Prostate gland (tissue), 2 donors: Measurements from ENCODE around the gene WTAP. TPM values are rescaled to one million over a fixed set of nuclear protein-coding genes. Genes with fewer than 3 reads are reported as not detected.

Experiments used
- DNase-seq: peaks from one replicate; pipeline ENCODE4 v3.0.0-alpha.2; 2019; ENCODE audit warnings: low spot score
- H3K27ac ChIP-seq, 2 donors: fragments of 200-600 bp; sonication (generic); 2 replicates each; pipeline ENCODE4 v1.5.1; 2017 to 2019
- H3K27me3 ChIP-seq: fragments of 200-600 bp; sonication (generic); replicated peaks from 2 replicates; pipeline ENCODE4 v1.5.1; 2019; ENCODE audit not compliant: insufficient read depth
- H3K36me3 ChIP-seq, 2 donors: fragments of 200-600 bp; sonication (generic); 1 replicate in 1 of 2; 2 replicates in 1 of 2; pipeline versions ENCODE4 v1.5.1 to v1.8.1; 2017 to 2019
- H3K4me1 ChIP-seq: fragments of 200-600 bp; sonication (generic); replicated peaks from 2 replicates; pipeline ENCODE4 v1.5.1; 2019
- H3K4me3 ChIP-seq, 2 donors: fragments of 200-600 bp; sonication (generic); 2 replicates each; pipeline ENCODE4 v1.5.1; 2017 to 2019
- H3K9me3 ChIP-seq: fragments of 200-600 bp; sonication (generic); 2 replicates; pipeline ENCODE4 v1.5.1; 2017
- CTCF ChIP-seq, 4 experiments: fragments of 200-600 bp in 2 of 4; fragments of 450-650 bp in 2 of 4; sonication (generic) in 2 of 4; IDR thresholded peaks; 1 replicate in 3 of 4; 2 replicates in 1 of 4; pipeline ENCODE4 v1.5.1; 2016 to 2019; ENCODE audit warnings: antibody characterized with exemption in 4 of 4, mild to moderate bottlenecking in 2 of 4, moderate library complexity in 2 of 4
- POLR2A ChIP-seq: fragments of 450-650 bp; IDR thresholded peaks from one replicate; pipeline ENCODE4 v1.6.1; 2016; ENCODE audit warnings: antibody characterized with exemption, mild to moderate bottlenecking
- POLR2AphosphoS5 ChIP-seq: sonication (generic); formaldehyde crosslinking; IDR thresholded peaks from one replicate; pipeline ENCODE4 v1.6.1; 2017; ENCODE audit warnings: antibody characterized with exemption
- WGBS: methylation state at CpG from one replicate; pipeline ENCODE4 v1.1.5; 2018; 5-methylcytosine and 5-hydroxymethylcytosine counted together
- intact Hi-C: fragments of 100-400 bp; cut with DNase I; formaldehyde crosslinking; loops from one replicate; pipeline ENCODE4 v1.14.2; 2022
- total RNA-seq, 2 donors: library from RNA; depleted of rRNA; stranded (reverse); fragments of >200 nt; gene quantifications; one replicate each; pipeline ENCODE4 v1.1.0, GENCODE V29; 2016

Gene WTAP
- total RNA-seq, 2 donors from 2014 or later = 84.1 to 99.3 TPM

- TF ChIP-seq POLR2AphosphoS5 = peak; percentile 89
- TF ChIP-seq POLR2A = peak; percentile 73
- TF ChIP-seq CTCF (IDR thresholded peaks at IDR 0.05) = peak in 2 of 4 experiments; percentile 29 to 35
- WGBS = under 1% methylated on average over 76 of the region's 76 CpGs
- Histone ChIP-seq H3K36me3 (no peaks in the 10 kb centered on the region), H3K4me1 (no peaks in the 10 kb centered on the region), H3K4me3 (peak within 1 kb of the TSS; percentile 66 to 88), H3K27me3 (no peaks in the 10 kb centered on the region), H3K9me3 (no peaks in the 10 kb centered on the region), H3K27ac (peak within 1 kb of the TSS; percentile 98 to 99)
- intact Hi-C loops = loop anchor here (1.0 to 2.0 kb wide), 3 partner anchors 28 to 69 kb away; partner anchors contain the start of genes MRPL18, SOD2 and WTAP
- peak; percentile 97 for DNase-seq
Measured at GRCh38 chr6:159761873-159762680, 34.8 kb downstream of the WTAP start, which contains the start of gene ACAT2. Gene ACAT2, plus strand, starts transcription at chr6:159762045. Its CDS starts 43 bp downstream, at chr6:159762088.

- Histone ChIP-seq H3K4me1 (no peaks in the 10 kb centered on the region), H3K4me3 (peak overlapping the region; percentile 66 to 88), H3K36me3 (peaks cover 0 to 2% of the 10 kb centered on the region in 2 donors), H3K27me3 (no peaks in the 10 kb centered on the region), H3K9me3 (no peaks in the 10 kb centered on the region), H3K27ac (peak overlapping the region; percentile 98 to 99)
- WGBS = 15% methylated on average over 15 of the region's 16 CpGs
- intact Hi-C loops = loop anchor here (2.0 kb wide), 1 partner anchor 36 kb away; the partner anchor contains the start of gene WTAP
- peak; percentile 20 for DNase-seq
- no peak for TF ChIP-seq POLR2A
- no peak for TF ChIP-seq POLR2AphosphoS5
- no peak for TF ChIP-seq CTCF (IDR thresholded peaks at IDR 0.05)
Measured at GRCh38 chr6:159762681-159763293, 35.5 kb downstream of the WTAP start.

- Histone ChIP-seq H3K27ac (no peak overlapping the region), H3K4me3 (no peak overlapping the region), H3K9me3 (no peaks in the 10 kb centered on the region), H3K4me1 (no peaks in the 10 kb centered on the region), H3K27me3 (no peaks in the 10 kb centered on the region), H3K36me3 (peaks cover 3 to 4% of the 10 kb centered on the region in 2 donors)
- TF ChIP-seq POLR2AphosphoS5 (no peak), CTCF (IDR thresholded peaks at IDR 0.05) (no peak), POLR2A (no peak)
- intact Hi-C loops = no loop called here
- no peak for DNase-seq
Measured at GRCh38 chr6:159766906-159767305, 39.6 kb downstream of the WTAP start.

GRCh38 chr6:159769470-159769869, 42.2 kb downstream of the WTAP start:
- intact Hi-C loops = no loop called here
- Histone ChIP-seq H3K36me3 (peaks cover 3 to 4% of the 10 kb centered on the region in 2 donors), H3K9me3 (no peaks in the 10 kb centered on the region), H3K4me3 (no peak overlapping the region), H3K27ac (no peak overlapping the region), H3K27me3 (no peaks in the 10 kb centered on the region), H3K4me1 (no peaks in the 10 kb centered on the region)
- no peak for TF ChIP-seq POLR2A
- TF ChIP-seq CTCF (IDR thresholded peaks at IDR 0.05) = no peak
- no peak for TF ChIP-seq POLR2AphosphoS5
- DNase-seq = no peak
